DOHH2 (cell line): ENCODE data around the gene RBM15B.

Experiments
- CTCF ChIP-seq: fragments of 200-600 bp; sonication (generic); IDR thresholded peaks from one replicate; pipeline ENCODE4 v1.5.1; 2014; ENCODE audit warnings: antibody characterized with exemption, mild to moderate bottlenecking, low read depth, low read length; ENCODE audit not compliant: poor library complexity, severe bottlenecking
- EZH2phosphoT487 ChIP-seq: fragments of 200-600 bp; sonication (generic); IDR thresholded peaks from 2 replicates; pipeline ENCODE4 v1.6.1; 2017; ENCODE audit warnings: borderline replicate concordance, mild to moderate bottlenecking, antibody characterized with exemption, low read length, moderate library complexity, mixed read lengths

GRCh38 chr3:51391566-51392354 is 675 bp downstream of the RBM15B start:
- TF ChIP-seq CTCF, result no peak
- TF ChIP-seq EZH2phosphoT487, result no peak
